IPS-11a (cell line): ENCODE results near the gene ABHD17C.
"Not testable (repeated sequence)": the region's sequence is repeated elsewhere in the genome, so short reads cannot be mapped to it uniquely, and the experiment has no call there.

Source experiments
- H3K4me3 ChIP-seq: one replicate; pipeline ENCODE4 v1.5.1; 2013; ENCODE audit warnings: low read depth, low read length, control low read depth

Gene ABHD17C

GRCh38 chr15:80695099-80695910 is at the start of gene ABHD17C:
TSS of gene ABHD17C (plus strand) at chr15:80695310. CDS start at chr15:80695430, 120 bp downstream.
- peak within 1 kb of the TSS; percentile 66 for H3K4me3 ChIP-seq

- no peak overlapping the region for H3K4me3 ChIP-seq
Measured at GRCh38 chr15:80645494-80646065, 49.5 kb upstream of the ABHD17C start.

- H3K4me3 ChIP-seq = not testable (repeated sequence)
Measured at GRCh38 chr15:80647424-80647823, 47.7 kb upstream of the ABHD17C start.

- H3K4me3 ChIP-seq = no peak overlapping the region
Measured at GRCh38 chr15:80654299-80654698, 40.8 kb upstream of the ABHD17C start.

- no peak overlapping the region for H3K4me3 ChIP-seq
Measured at GRCh38 chr15:80659375-80659774, 35.7 kb upstream of the ABHD17C start.

DNA sequence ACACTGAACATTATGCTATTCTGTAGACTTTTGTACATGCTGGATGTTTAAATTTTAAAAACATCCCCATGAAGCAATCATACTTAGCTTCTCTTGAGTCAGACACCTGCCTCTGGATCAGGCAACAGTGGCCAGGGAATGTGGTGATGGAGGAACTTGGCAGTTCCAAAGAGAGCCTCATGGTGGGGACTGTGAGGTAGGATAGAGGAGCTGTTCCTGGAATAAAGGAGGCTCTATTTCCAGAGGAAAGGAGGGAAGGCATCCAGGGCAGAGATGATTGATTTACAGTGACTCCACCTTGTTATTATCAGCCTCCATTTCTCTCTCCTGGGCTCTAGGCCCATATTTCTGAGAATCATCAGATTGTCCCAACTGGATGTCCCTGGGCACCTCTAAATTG is 35.0 kb upstream of the ABHD17C start:
- no peak overlapping the region for H3K4me3 ChIP-seq

DNA sequence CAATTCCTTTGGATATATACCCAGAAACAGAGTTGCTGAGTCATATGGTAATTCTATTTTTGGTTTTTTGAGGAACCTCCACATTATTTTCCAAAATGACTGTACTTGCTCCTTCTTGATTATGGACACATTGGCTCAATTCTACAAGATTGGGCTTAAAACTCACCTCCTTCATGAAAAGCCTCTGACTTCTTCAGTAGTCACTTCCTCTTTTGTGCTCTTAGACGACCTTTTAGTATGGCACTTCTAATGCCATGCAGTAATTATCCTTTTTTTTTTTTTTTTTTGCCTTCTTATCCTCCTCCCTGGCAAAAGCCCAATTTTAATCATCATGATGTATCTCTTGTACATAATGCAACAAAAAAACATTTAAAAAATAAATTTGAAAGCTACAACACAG is 33.0 kb upstream of the ABHD17C start:
- no peak overlapping the region for H3K4me3 ChIP-seq

GRCh38 chr15:80662757-80663553 is 32.2 kb upstream of the ABHD17C start:
- no peak overlapping the region for H3K4me3 ChIP-seq

DNA sequence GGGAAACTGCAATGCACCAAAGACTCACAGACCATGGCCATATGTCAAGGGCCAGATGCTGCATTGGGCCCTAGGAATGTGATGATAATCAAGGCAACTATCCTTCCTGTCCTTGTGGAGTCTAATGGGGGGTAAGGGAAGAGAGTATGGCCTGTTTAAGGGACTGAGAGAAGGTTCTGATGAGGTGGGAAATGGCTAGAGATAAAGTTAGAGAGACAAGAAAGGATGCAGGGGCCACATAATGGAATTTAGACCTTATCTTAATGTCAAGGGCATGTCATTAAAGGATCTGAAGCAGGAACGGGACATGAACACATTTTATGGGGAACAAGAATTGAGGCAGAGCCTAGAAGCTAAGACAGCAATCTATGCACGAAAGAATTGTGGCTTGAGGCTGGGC is 30.0 kb upstream of the ABHD17C start:
- H3K4me3 ChIP-seq = no peak overlapping the region

GRCh38 chr15:80667936-80668335 is 27.2 kb upstream of the ABHD17C start:
- H3K4me3 ChIP-seq = no peak overlapping the region

DNA sequence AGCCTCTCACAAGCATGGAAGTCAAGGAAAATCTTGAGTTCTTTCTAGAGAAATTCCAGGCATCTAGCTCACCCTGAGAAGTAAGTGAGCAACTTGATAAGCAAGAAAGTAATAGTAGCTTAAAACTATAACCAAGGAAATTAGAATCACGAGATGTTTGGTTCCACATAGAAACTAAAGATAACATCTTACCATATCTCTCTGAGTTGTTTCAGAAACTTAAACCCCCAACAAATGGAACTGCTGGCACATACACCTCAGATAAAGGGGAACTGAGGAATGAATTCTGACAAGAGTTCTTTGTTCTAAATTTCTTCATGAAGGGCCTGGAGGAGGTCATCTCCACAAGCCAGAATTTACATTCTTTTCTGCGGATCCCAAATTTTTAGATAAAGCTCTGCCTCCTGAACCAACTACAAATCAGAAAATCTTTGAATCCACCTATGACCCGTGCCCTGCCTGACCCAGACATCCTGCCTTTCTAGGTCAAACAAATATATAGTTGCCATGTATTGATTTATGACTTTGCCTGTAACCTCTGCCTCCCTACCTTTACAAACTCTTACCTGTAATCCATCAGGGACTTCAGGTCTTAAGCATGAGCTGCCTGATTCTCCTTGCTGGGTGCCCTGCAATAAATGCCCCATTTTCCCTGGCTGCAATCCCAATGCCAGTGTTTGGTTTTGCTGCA is 26.4 kb upstream of the ABHD17C start:
- H3K4me3 ChIP-seq = no peak overlapping the region

GRCh38 chr15:80669663-80670273 is 25.3 kb upstream of the ABHD17C start:
- no peak overlapping the region for H3K4me3 ChIP-seq

DNA sequence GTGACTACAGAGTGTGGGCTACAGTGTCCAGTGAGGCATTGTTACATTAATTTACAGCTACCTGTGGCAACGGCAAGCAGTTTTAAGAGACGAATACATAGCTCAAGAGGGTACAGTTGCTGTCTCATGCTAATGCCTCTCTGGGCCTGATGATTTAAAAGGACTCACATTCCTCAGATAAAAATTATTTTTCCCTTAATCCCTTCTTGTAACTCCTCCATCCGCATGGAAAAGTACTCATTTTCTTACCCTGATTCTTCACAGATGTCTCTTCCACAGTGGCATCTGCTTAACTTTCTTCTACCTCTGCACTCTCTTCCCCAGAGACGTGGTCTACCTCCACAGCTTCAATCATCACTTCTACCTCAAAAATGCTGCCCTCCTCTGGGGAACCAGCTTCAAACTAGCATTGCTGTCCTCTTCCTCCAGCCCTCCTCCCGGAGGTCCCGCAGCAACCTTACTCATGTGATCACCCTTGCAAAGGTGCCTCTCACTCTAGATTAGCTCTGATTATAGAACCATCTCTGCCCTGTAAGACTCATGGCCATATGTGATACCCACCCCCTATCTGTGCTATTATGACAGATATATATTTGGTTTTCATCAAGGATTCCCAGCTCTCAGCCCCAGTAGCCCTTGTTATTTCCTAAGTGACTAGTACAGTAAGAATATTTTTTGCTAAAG is 21.4 kb upstream of the ABHD17C start:
- no peak overlapping the region for H3K4me3 ChIP-seq

GRCh38 chr15:80674245-80674614 is 20.9 kb upstream of the ABHD17C start:
- no peak overlapping the region for H3K4me3 ChIP-seq

DNA sequence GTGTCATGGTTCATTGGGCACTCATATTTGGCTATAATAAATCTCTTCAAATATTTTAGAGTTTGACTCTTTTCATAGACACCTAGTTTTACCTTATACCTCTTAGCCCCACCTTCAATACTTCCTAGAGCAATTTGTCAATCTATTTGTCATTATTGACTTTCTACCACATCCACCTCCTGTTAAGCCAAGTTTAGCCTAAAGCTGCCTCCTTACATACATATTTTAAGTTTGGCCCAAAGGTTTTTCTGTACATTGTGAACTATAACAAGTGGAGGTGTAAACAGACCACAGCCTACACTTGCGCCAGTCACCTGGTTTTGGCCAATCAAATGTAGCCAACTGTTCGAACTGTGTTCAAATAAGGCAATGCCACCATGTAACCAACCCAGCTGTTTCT is 18.1 kb upstream of the ABHD17C start:
- H3K4me3 ChIP-seq = no peak overlapping the region

DNA sequence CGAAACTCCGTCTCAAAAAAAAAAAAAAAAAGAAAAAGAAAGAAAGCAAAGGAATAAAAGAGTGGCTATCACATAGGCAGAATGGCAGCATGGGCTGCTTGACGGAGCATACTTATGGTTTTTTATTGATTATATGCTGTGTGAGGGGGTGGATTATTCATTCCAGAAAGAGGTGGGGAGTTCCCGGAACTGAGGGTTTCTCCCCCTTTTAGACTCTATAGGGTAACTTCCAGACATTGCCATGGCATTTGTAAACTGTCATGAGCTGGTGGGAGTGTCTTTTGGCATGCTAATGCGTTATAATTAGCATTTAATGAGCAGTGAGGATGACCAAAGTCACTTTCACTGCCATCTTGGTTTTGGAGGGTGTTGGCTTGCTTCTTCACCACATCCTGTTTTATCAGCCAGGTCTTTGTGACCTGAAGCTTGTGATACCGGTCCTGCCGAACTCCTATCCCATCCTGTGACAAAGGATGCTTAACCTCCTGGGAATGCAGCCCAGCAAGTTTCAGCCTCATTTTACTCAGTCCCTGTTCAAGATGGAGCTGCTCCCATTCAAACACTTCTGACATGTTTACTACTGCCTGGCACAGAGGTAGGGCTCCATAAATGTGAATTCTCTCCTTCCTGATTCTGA is 15.8 kb upstream of the ABHD17C start:
- H3K4me3 ChIP-seq = no peak overlapping the region

DNA sequence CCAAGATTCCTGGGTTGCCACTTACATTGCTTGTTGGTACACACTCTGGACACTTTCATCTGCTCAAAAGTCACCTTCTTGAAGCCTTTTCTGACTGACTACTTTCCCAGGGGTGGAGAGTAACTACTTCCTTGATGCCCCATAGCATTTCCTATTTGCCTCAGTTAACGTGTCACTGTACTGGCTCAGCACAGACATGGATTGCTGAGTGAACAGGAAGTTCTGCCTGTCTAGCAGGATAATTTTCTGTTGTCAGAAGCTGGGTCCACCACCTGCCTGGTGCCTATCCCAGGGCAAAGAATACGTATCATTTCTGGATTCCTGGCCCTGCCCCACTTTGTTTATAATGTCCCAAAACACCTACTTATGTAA is 15.3 kb upstream of the ABHD17C start:
- no peak overlapping the region for H3K4me3 ChIP-seq

DNA sequence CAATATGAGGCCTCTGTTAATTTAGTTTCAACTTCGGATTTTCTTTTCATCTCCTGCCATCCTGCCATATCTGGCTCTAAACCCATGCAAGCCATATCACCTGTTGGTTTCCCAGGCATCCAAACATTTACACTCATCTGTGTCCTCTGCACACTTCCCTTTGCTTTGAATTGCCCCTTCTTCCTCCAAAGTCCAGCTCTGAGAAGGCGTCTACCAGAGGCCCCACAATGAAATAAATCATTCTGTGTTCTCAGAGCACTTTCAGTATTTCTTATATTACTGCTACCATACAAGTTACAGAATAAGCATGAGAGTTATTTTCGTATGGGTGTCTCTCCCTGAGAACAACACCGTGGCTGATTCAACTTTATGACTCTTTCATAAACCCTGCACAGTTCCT is 12.9 kb upstream of the ABHD17C start:
- no peak overlapping the region for H3K4me3 ChIP-seq

DNA sequence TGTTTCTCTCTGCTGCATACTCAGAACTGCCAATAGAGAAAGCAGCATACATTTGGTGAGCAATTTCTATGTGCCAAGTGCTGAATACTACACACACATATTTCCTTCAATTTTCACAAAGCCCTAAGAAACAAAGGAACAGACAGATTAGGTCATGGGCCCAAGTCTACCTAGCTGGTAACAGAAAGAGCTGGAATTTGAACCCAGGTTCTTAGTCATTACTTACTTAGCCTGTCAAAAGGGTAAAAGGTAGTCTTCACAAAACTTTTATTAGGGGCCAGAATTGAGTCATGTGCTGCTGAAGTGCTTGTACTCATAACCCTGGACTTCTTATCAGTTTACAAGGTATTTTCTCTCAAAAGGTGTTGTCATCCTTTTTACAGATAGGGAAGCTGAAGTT is 10.4 kb upstream of the ABHD17C start:
- no peak overlapping the region for H3K4me3 ChIP-seq

GRCh38 chr15:80685628-80686027 is 9.5 kb upstream of the ABHD17C start:
- no peak overlapping the region for H3K4me3 ChIP-seq
